Measurements from ENCODE around the gene LEMD2.

DNA sequence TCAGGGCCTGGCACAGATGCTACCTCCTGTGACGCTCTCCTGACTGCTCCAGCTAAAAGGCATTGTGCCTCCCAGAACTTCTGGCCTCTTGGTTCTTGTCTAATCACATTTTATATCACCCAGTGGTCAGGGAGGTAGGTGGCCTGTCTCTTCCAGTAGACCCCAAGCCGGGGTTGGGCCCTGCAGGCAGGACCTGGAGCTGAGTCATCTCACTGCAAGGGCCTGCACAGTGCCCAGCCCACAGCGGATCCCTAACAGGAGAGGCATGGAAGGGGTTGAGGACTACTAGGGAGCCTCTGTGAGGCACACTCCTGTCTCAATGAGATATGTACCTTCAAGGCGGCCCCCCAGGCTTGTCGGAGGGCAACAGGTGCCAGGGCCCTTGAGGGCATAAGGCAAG, 6.4 kb downstream of the LEMD2 start:
- TF ChIP-seq, protein P1, sequence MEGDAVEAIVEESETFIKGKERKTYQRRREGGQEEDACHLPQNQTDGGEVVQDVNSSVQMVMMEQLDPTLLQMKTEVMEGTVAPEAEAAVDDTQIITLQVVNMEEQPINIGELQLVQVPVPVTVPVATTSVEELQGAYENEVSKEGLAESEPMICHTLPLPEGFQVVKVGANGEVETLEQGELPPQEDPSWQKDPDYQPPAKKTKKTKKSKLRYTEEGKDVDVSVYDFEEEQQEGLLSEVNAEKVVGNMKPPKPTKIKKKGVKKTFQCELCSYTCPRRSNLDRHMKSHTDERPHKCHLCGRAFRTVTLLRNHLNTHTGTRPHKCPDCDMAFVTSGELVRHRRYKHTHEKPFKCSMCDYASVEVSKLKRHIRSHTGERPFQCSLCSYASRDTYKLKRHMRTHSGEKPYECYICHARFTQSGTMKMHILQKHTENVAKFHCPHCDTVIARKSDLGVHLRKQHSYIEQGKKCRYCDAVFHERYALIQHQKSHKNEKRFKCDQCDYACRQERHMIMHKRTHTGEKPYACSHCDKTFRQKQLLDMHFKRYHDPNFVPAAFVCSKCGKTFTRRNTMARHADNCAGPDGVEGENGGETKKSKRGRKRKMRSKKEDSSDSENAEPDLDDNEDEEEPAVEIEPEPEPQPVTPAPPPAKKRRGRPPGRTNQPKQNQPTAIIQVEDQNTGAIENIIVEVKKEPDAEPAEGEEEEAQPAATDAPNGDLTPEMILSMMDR (IDR thresholded peaks at IDR 0.05), result no peak
- no peak for TF ChIP-seq POLR2A (IDR thresholded peaks at IDR 0.05)

Measured in heart left ventricle (tissue), 13 donors.